Activated CD4-positive, alpha-beta T cell treated with anti-CD3 and anti-CD28 coated beads, Interleukin-2, amount 10 ng/mL, durations not matched to agents 7 days and 5 days (primary cell): ENCODE measurements around the gene MYB. TPM values are rescaled to one million over a fixed set of nuclear protein-coding genes. Genes with fewer than 3 reads are reported as not detected.
"Not testable (repeated sequence)": the region's sequence is repeated elsewhere in the genome, so short reads cannot be mapped to it uniquely, and the experiment has no call there.

Experiments used
- CTCF ChIA-PET: fragments of 350-600 bp; sonication (Branson Sonifier 250); formaldehyde crosslinking; loops from one replicate; lab custom pipeline; 2021; ENCODE audit warnings: antibody characterized with exemption; lab: Charles Lee
- POLR2A ChIA-PET: fragments of 350-600 bp; sonication (Branson Sonifier 250); formaldehyde crosslinking; loops from one replicate; lab custom pipeline; 2021; ENCODE audit warnings: antibody characterized with exemption; lab: Charles Lee
- DNase-seq: peaks from one replicate; pipeline ENCODE4 v3.0.0-alpha.2; 2020
- H3K27ac Mint-ChIP-seq: one replicate; pipeline ENCODE4 v1.8.0; 2021; ENCODE audit warnings: mild to moderate bottlenecking, moderate library complexity, mixed read lengths
- H3K27me3 Mint-ChIP-seq: one replicate; pipeline ENCODE4 v1.8.0; 2021; ENCODE audit warnings: mixed read lengths
- H3K36me3 Mint-ChIP-seq: one replicate; pipeline ENCODE4 v1.8.0; 2021; ENCODE audit warnings: low read depth, mixed read lengths
- H3K4me1 Mint-ChIP-seq: one replicate; pipeline ENCODE4 v1.8.0; 2021; ENCODE audit warnings: mixed read lengths
- H3K4me3 Mint-ChIP-seq: one replicate; pipeline ENCODE4 v1.8.0; 2021; ENCODE audit warnings: mild to moderate bottlenecking, moderate library complexity, mixed read lengths
- H3K9me3 Mint-ChIP-seq: one replicate; pipeline ENCODE4 v1.8.0; 2021; ENCODE audit warnings: mixed read lengths
- total RNA-seq, 2 experiments: library from RNA; stranded (reverse); gene quantifications; one replicate each; pipeline ENCODE4 v1.2.3, GENCODE V29; 2021

The MYB gene
- total RNA-seq, 2 experiments from 2014 or later, result 12.6 to 13.5 TPM

DNA sequence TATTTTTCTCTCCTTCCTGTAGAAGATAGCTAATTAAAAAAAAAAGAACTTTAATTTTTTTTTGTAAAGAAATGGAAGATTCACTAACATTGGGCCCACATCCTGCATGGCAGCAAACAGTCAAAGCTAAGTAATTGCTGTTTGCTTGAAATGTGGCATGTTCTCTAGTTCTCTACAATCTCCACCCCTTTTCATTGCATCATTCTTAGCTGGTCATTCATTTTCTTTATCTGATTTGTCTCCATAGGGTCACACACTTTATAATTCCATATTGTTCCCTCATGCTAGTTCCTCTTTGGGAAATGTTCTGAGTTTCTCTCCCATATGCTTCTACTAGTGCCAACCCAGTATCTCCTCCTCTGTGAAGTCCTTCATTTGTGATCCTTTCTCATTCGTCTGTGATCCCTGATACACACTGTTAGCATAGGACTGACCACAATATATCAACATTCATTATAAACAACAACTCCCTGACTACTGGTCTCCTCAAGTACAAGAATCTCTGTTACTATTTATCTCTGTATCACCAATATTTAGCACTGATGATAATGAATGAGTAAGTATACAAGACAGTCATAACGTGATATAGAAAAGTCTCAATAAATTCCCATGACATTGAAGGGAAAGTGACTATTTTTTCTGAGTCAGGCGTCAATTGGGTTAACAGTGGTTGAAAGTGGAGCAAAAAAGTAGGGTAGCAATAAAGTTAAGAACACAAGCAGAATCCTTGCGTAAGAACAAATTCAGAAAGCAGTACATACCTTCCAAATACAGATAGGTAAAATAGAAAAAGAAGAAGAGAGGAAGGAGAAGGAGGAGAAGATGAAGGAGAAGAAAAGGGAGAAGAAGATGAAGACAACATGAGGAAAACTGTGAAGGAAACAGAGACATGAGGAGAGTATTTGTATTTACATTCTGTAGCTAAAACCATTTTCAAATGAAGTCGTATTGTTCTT, 33.2 kb upstream of the MYB start:
- H3K36me3 Mint-ChIP-seq, result peaks cover 7% of the 10 kb centered on the region
- H3K9me3 Mint-ChIP-seq, result peaks cover 11% of the 10 kb centered on the region
- ChIA-PET CTCF (interaction anchor here (1.2 to 2.3 kb wide), 6 partner anchors 10 to 50 kb away, joined by 3 to 25 read pairs (median 4); partner anchors contain the start of gene MYB), POLR2A (no interaction called here)
- no peak overlapping the region for H3K4me3 Mint-ChIP-seq
- peaks cover 59% of the 10 kb centered on the region for H3K4me1 Mint-ChIP-seq
- no peak for DNase-seq
- H3K27ac Mint-ChIP-seq, result no peak overlapping the region
- no peaks in the 10 kb centered on the region for H3K27me3 Mint-ChIP-seq

DNA sequence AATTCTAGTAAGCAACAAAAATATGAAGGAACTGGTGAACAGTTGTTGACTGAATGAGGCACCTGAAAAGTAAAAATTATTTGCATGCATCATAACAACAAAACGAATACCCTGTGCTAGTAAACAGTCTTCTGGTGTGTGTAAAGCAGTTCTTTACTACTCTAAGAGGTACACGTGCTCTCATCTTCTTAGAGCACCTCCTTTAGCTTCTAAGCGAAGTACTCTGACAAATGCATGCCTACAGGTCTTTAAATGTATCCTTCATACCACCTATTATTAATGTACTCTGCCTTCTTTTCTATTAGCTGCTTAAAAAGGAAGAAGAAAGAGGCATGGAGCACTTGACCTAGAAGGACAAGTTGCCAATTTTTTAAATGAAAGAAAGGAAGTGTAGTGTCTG, 32.2 kb upstream of the MYB start:
- peaks cover 56% of the 10 kb centered on the region for H3K4me1 Mint-ChIP-seq
- peaks cover 7% of the 10 kb centered on the region for H3K36me3 Mint-ChIP-seq
- peaks cover 15% of the 10 kb centered on the region for H3K9me3 Mint-ChIP-seq
- ChIA-PET POLR2A (no interaction called here), CTCF (interaction anchor here (1.2 to 1.9 kb wide), 3 partner anchors 10 to 32 kb away, joined by 3 to 7 read pairs (median 7); partner anchors contain the start of gene MYB)
- H3K27me3 Mint-ChIP-seq, result no peaks in the 10 kb centered on the region
- DNase-seq, result no peak
- H3K4me3 Mint-ChIP-seq, result no peak overlapping the region
- H3K27ac Mint-ChIP-seq, result no peak overlapping the region

DNA sequence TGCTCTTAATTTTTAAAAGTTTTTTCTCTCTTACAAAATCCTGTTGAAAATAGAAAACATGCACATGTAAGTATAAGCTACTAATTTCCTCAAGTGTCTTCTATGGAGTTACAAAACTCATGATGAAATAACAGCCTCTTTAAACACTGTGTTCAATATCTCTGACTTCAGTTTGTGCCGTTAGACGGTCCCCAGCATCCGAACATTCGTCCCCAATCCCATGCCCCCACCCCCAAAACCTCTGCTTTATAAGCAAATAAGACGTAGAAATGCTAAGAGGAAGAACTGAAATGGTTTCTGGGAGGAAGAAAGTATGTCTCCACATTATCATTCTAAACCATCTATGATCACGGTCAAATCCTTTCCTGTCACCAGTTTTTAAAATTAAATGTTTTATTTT, 31.7 kb upstream of the MYB start:
- ChIA-PET POLR2A (no interaction called here), CTCF (interaction anchor here (1.2 to 1.9 kb wide), 3 partner anchors 10 to 32 kb away, joined by 3 to 7 read pairs (median 7); partner anchors contain the start of gene MYB)
- H3K4me3 Mint-ChIP-seq, result no peak overlapping the region
- no peak overlapping the region for H3K27ac Mint-ChIP-seq
- no peaks in the 10 kb centered on the region for H3K27me3 Mint-ChIP-seq
- peaks cover 10% of the 10 kb centered on the region for H3K36me3 Mint-ChIP-seq
- peaks cover 52% of the 10 kb centered on the region for H3K4me1 Mint-ChIP-seq
- H3K9me3 Mint-ChIP-seq, result peaks cover 19% of the 10 kb centered on the region
- no peak for DNase-seq

- Mint-ChIP-seq H3K36me3 (peaks cover 15% of the 10 kb centered on the region), H3K4me1 (peaks cover 42% of the 10 kb centered on the region), H3K9me3 (peaks cover 22% of the 10 kb centered on the region)
- H3K4me3 Mint-ChIP-seq, DNase-seq, H3K27me3 Mint-ChIP-seq, H3K27ac Mint-ChIP-seq, CTCF ChIA-PET, POLR2A ChIA-PET: not testable (repeated sequence)
Measured at GRCh38 chr6:135150481-135150880, 30.6 kb upstream of the MYB start.

- Mint-ChIP-seq H3K9me3 (peaks cover 20% of the 10 kb centered on the region), H3K4me1 (peaks cover 14% of the 10 kb centered on the region), H3K36me3 (peaks cover 17% of the 10 kb centered on the region)
- H3K4me3 Mint-ChIP-seq, H3K27me3 Mint-ChIP-seq, DNase-seq, H3K27ac Mint-ChIP-seq, POLR2A ChIA-PET: not testable (repeated sequence)
- CTCF ChIA-PET, result interaction anchor here (1.6 kb wide), 1 partner anchor 8 kb away, joined by 3 read pairs; no protein-coding TSS in a partner anchor
Measured at GRCh38 chr6:135154125-135154524, 27.0 kb upstream of the MYB start.

DNA sequence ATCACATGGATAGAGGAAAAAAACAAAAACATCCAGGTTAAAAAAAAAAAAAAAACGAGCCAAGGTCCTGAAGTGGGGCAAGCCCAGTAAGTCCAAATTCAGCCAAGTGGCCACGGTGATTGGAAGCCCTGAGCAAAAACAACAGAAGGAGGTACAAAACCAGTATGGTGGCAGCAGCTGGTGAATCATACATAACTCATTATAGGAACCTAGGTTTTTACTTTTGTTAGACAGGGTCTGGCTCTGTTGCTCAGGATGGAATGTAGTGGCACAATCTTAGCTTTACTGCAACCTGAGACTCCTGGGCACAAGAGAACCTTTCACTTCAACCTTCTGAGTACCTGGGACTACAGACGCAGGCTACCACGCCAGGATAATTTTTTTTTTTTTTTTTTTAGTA, 22.7 kb upstream of the MYB start:
- CTCF ChIA-PET, result interaction anchor here (1.1 to 4.8 kb wide), 6 partner anchors 9 to 29 kb away, joined by 3 to 25 read pairs (median 4); no protein-coding TSS in a partner anchor
- H3K27ac Mint-ChIP-seq, result no peak overlapping the region
- H3K4me3 Mint-ChIP-seq, result no peak overlapping the region
- no peaks in the 10 kb centered on the region for H3K27me3 Mint-ChIP-seq
- peaks cover 42% of the 10 kb centered on the region for H3K4me1 Mint-ChIP-seq
- DNase-seq, result no peak
- H3K36me3 Mint-ChIP-seq, result peaks cover 15% of the 10 kb centered on the region
- POLR2A ChIA-PET, result no interaction called here
- peaks cover 9% of the 10 kb centered on the region for H3K9me3 Mint-ChIP-seq

DNA sequence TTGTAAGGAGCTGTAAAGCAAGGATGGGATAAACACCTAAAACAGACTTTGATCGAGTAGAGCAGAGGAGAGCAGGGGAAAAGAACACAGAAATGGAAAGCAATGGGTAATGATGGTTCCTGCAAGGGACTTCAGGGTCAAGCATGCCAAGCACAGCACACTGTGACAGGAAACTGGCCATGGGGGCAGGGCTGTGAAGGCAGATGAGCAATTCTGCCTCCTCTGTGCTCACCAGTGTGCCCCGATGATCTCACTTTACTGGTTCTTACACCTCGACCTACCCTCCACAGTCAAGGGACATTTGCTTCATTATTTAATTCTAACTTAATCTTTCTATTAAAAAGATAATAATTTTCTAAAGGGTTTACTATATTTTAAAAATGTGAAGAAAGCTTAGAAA, 21.6 kb upstream of the MYB start:
- POLR2A ChIA-PET, result interaction anchor here (0.7 kb wide), 1 partner anchor 891 kb away, joined by 4 read pairs; no protein-coding TSS in a partner anchor

GRCh38 chr6:135161411-135162395, 19.4 kb upstream of the MYB start:
- ChIA-PET POLR2A (no interaction called here), CTCF (interaction anchor here (0.7 to 1.9 kb wide), 9 partner anchors 8 to 76 kb away, joined by 3 to 7 read pairs (median 3); no protein-coding TSS in a partner anchor)
- Mint-ChIP-seq H3K4me3 (no peak overlapping the region), H3K36me3 (peaks cover 5% of the 10 kb centered on the region), H3K27me3 (no peaks in the 10 kb centered on the region), H3K4me1 (peaks cover 42% of the 10 kb centered on the region), H3K27ac (peak overlapping the region; percentile 37), H3K9me3 (no peaks in the 10 kb centered on the region)
- no peak for DNase-seq

More for the DNA sequence above, 21.6 kb upstream of the MYB start:
- H3K4me3 Mint-ChIP-seq, result no peak overlapping the region
- H3K9me3 Mint-ChIP-seq, result peaks cover 2% of the 10 kb centered on the region
- no peaks in the 10 kb centered on the region for H3K27me3 Mint-ChIP-seq
- peaks cover 12% of the 10 kb centered on the region for H3K36me3 Mint-ChIP-seq
- H3K4me1 Mint-ChIP-seq, result peaks cover 42% of the 10 kb centered on the region
- CTCF ChIA-PET, result interaction anchor here (0.6 to 4.8 kb wide), 14 partner anchors 8 to 912 kb away, joined by 3 to 25 read pairs (median 4); no protein-coding TSS in a partner anchor
- DNase-seq, result no peak
- H3K27ac Mint-ChIP-seq, result no peak overlapping the region

- ChIA-PET CTCF (interaction anchor here (0.9 to 1.9 kb wide), 9 partner anchors 9 to 77 kb away, joined by 3 to 7 read pairs (median 3); no protein-coding TSS in a partner anchor), POLR2A (interaction anchor here (0.6 to 1.7 kb wide), 4 partner anchors 17 to 132 kb away, joined by 4 to 7 read pairs (median 4); no protein-coding TSS in a partner anchor)
- Mint-ChIP-seq H3K36me3 (peaks cover 5% of the 10 kb centered on the region), H3K4me1 (peaks cover 42% of the 10 kb centered on the region), H3K4me3 (no peak overlapping the region), H3K9me3 (no peaks in the 10 kb centered on the region), H3K27me3 (no peaks in the 10 kb centered on the region), H3K27ac (peak overlapping the region; percentile 44)
- DNase-seq, result peak; percentile 33
Measured at GRCh38 chr6:135162678-135163439, 18.2 kb upstream of the MYB start.

GRCh38 chr6:135163440-135163738, 17.7 kb upstream of the MYB start:
- peaks cover 42% of the 10 kb centered on the region for H3K4me1 Mint-ChIP-seq

DNA sequence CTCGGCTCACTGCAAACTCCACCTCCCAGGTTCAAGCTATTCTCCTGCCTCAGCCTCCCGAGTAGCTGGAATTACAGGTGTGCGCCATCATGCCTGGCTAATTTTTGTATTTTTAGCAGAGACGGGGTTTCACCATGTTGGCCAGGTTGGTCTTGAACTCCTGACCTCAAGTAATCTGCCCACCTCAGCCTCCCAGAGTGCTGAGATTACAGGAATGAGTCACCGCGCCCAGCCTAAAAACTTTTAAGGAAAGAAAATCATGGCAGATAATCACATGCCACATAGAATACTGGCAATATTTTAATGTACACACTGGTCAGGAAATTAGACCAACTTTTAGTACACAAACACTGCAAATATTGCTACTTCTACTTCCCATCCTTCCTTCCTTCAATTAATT, 16.7 kb upstream of the MYB start:
- H3K4me3 Mint-ChIP-seq, H3K36me3 Mint-ChIP-seq, DNase-seq, H3K9me3 Mint-ChIP-seq, H3K27me3 Mint-ChIP-seq, H3K27ac Mint-ChIP-seq, POLR2A ChIA-PET: not testable (repeated sequence)
- peaks cover 37% of the 10 kb centered on the region for H3K4me1 Mint-ChIP-seq
- CTCF ChIA-PET, result interaction anchor here (1.1 kb wide), 1 partner anchor 19 kb away, joined by 3 read pairs; no protein-coding TSS in a partner anchor

More at GRCh38 chr6:135163440-135163738, 17.7 kb upstream of the MYB start:
- ChIA-PET POLR2A (interaction anchor here (0.6 to 1.7 kb wide), 5 partner anchors 16 to 135 kb away, joined by 3 to 7 read pairs (median 4); no protein-coding TSS in a partner anchor), CTCF (interaction anchor here (1.1 to 1.9 kb wide), 4 partner anchors 10 to 20 kb away, joined by 3 to 7 read pairs (median 4); no protein-coding TSS in a partner anchor)
- H3K9me3 Mint-ChIP-seq, result no peaks in the 10 kb centered on the region
- peaks cover 5% of the 10 kb centered on the region for H3K36me3 Mint-ChIP-seq
- DNase-seq, result peak; percentile 63
- H3K27me3 Mint-ChIP-seq, result no peaks in the 10 kb centered on the region
- no peak overlapping the region for H3K4me3 Mint-ChIP-seq
- peak overlapping the region; percentile 44 for H3K27ac Mint-ChIP-seq
